ENCODE measurements around the gene HELLS.
A peak's percentile ranks its signal among the peaks of the same experiment; 100 is the strongest.
"Not testable (repeated sequence)": the region's sequence is repeated elsewhere in the genome, so short reads cannot be mapped to it uniquely, and the experiment has no call there.

HELLS gene

DNA sequence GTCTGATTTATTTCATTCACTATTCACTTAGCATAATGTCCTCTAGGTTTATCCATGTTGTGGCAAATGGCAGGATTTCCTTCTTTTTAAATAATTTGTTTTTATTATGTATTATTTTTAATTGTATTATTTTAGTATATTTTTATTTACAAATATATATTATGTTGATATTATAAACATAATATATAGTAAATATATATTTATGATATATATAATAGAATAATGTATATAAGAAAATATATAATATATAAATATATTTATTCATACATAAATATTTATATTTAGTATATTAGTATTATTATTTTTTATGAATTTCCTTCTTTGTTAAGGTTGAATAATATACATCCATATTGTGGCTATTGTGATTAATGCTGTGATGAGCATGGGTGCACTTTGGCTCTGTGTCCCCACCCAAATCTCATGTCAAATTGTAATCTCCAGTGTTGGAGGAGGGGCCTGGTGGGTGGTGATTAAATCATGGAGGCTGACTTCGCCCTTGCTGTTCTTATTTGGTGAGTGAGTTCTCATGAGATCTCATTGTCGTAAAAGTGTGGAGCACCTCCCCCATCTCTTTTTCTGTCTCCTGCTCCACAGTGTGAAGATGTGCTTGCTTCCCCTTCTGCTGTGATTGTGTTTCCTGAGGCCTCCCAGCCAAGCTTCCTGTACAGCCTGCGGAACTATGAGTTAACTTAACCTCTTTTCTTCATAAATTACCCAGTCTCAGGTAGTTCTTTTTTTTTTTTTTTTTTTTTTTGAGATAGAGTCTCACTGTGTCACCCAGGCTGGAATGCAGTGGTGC lies 85.7 kb downstream of the HELLS start:
- no peaks in the 10 kb centered on the region for H3K4me1 ChIP-seq (ENCODE audit: control insufficient read depth in 5 of 5, insufficient read depth in 5 of 5, low read length in 5 of 5)
- no peaks in the 10 kb centered on the region for H3K36me3 ChIP-seq (ENCODE audit: control insufficient read depth in 5 of 5, insufficient read depth in 5 of 5, low read length in 5 of 5)
- H3K9ac ChIP-seq (ENCODE audit: low read length in 5 of 5): no peak overlapping the region
- no peak overlapping the region for H3K27ac ChIP-seq (ENCODE audit: low read depth, low read length)
- no peak overlapping the region for H3K4me3 ChIP-seq (ENCODE audit: low read depth in 1 of 5, low read length in 5 of 5)
- no peaks in the 10 kb centered on the region for H3K27me3 ChIP-seq (ENCODE audit: control insufficient read depth in 5 of 5, insufficient read depth in 4 of 5, low read length in 5 of 5)
- H3K9me3 ChIP-seq (ENCODE audit: control insufficient read depth in 5 of 5, low read length in 5 of 5): peaks cover 0 to 4% (median 3%) of the 10 kb centered on the region in 5 donors

DNA sequence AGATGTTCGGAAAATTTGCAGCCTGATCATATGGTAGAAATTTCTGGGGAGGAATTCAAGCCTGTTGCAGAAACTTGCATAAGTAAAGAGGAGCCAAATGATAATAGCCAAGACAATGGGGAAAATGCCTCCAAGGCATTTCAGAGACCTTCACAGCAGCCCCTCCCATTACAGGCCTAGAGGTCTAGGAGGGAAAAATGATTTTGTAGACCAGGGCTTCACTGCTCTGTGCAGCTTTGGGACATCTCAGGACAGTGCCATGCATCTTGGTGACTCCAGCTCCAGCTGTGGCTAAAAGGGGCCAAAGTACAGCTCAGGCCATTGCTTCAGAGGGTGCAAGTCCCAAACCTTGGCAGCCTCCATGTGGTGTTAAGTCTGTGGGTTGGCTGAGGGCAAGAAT lies 87.4 kb downstream of the HELLS start:
- Histone ChIP-seq H3K9me3 (ENCODE audit: control insufficient read depth in 5 of 5, low read length in 5 of 5) (peaks cover 0 to 5% (median 3%) of the 10 kb centered on the region in 5 donors), H3K27me3 (ENCODE audit: control insufficient read depth in 5 of 5, insufficient read depth in 4 of 5, low read length in 5 of 5) (no peaks in the 10 kb centered on the region), H3K9ac (ENCODE audit: low read length in 5 of 5) (no peak overlapping the region), H3K36me3 (ENCODE audit: control insufficient read depth in 5 of 5, insufficient read depth in 5 of 5, low read length in 5 of 5) (no peaks in the 10 kb centered on the region), H3K4me3 (ENCODE audit: low read depth in 1 of 5, low read length in 5 of 5) (no peak overlapping the region), H3K4me1 (ENCODE audit: control insufficient read depth in 5 of 5, insufficient read depth in 5 of 5, low read length in 5 of 5) (no peaks in the 10 kb centered on the region), H3K27ac (ENCODE audit: low read depth, low read length) (no peak overlapping the region)

DNA sequence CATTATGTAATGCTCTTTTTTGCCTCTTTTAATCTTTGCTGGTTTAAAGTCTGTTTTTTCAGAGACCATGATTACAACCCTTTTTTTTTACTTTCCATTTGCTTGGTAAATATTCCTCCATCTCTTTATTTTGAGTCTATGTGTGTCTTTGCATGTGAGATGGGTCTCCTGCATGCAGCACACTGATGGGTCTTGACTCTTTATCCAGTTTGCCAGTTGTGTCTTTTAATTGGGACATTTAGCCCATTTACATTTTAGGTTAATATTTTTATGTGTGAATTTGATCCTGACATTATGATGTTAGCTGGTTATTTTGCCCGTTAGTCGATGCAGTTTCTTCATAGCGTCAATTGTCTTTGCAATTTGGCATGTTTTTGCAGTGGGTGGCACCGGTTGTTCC lies 92.5 kb downstream of the HELLS start:
- H3K9ac ChIP-seq (ENCODE audit: low read length in 5 of 5); H3K27me3 ChIP-seq (ENCODE audit: control insufficient read depth in 5 of 5, insufficient read depth in 4 of 5, low read length in 5 of 5); H3K36me3 ChIP-seq (ENCODE audit: control insufficient read depth in 5 of 5, insufficient read depth in 5 of 5, low read length in 5 of 5); H3K4me3 ChIP-seq (ENCODE audit: low read depth in 1 of 5, low read length in 5 of 5); H3K27ac ChIP-seq (ENCODE audit: low read depth, low read length): not testable (repeated sequence)
- Histone ChIP-seq H3K9me3 (ENCODE audit: control insufficient read depth in 5 of 5, low read length in 5 of 5) (peaks cover 0 to 11% (median 3%) of the 10 kb centered on the region in 5 donors), H3K4me1 (ENCODE audit: control insufficient read depth in 5 of 5, insufficient read depth in 5 of 5, low read length in 5 of 5) (peaks cover 0 to 16% (median 9%) of the 10 kb centered on the region in 5 donors)

DNA sequence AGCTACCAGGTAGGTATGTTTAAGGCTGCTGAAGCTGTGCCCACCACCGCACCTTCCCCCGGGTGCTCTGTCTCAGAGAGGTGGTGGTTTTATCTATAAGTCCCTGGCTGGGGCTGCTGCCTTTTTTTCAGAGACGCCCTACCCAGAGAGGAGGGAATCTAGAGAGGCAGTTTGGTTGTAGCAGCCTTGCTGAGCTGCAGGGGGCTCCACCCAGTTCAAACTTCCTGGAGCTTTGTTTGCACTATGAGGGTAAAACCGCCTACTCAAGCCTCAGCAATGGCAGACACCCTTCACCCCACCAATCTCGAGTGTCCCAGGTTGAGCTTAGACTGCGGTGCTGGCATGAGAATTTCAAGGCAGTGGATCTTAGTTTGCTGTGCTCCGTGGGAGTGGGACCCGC lies 94.3 kb downstream of the HELLS start:
- Histone ChIP-seq H3K4me3 (ENCODE audit: low read depth in 1 of 5, low read length in 5 of 5) (peak overlapping the region in 2 of 5 donors; percentile 45 to 76), H3K27ac (ENCODE audit: low read depth, low read length) (no peak overlapping the region), H3K9ac (ENCODE audit: low read length in 5 of 5) (no peak overlapping the region)

DNA sequence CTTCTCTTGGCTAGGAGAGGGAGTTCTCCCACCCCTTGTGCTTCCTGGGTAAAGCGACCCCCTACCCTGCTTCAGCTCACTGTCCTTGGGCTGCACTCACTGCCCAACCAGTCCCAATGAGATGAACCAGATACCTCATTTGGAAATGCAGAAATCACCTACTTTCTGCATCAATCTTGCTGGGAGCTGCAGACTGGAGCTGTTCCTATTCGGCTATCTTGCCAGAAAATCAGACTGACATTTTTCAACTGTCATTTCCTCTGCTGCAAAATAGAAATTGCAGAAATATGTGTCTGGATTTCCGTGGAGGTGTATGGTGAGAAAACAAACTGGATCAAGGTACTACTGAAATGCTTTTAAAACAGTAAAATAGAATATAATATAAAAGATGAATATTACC lies 95.0 kb downstream of the HELLS start:
- peak overlapping the region in 3 of 5 donors; percentile 44 to 76 (median 45) for H3K4me3 ChIP-seq (ENCODE audit: low read depth in 1 of 5, low read length in 5 of 5)
- no peak overlapping the region for H3K27ac ChIP-seq (ENCODE audit: low read depth, low read length)
- no peaks in the 10 kb centered on the region for H3K27me3 ChIP-seq (ENCODE audit: control insufficient read depth in 5 of 5, insufficient read depth in 4 of 5, low read length in 5 of 5)
- H3K4me1 ChIP-seq (ENCODE audit: control insufficient read depth in 5 of 5, insufficient read depth in 5 of 5, low read length in 5 of 5): peaks cover 0 to 16% (median 9%) of the 10 kb centered on the region in 5 donors
- no peaks in the 10 kb centered on the region for H3K36me3 ChIP-seq (ENCODE audit: control insufficient read depth in 5 of 5, insufficient read depth in 5 of 5, low read length in 5 of 5)
- H3K9me3 ChIP-seq (ENCODE audit: control insufficient read depth in 5 of 5, low read length in 5 of 5): peaks cover 0 to 10% (median 3%) of the 10 kb centered on the region in 5 donors
- H3K9ac ChIP-seq (ENCODE audit: low read length in 5 of 5): no peak overlapping the region

More for the DNA sequence above, 94.3 kb downstream of the HELLS start:
- H3K27me3 ChIP-seq (ENCODE audit: control insufficient read depth in 5 of 5, insufficient read depth in 4 of 5, low read length in 5 of 5): no peaks in the 10 kb centered on the region
- H3K9me3 ChIP-seq (ENCODE audit: control insufficient read depth in 5 of 5, low read length in 5 of 5): peaks cover 0 to 10% (median 3%) of the 10 kb centered on the region in 5 donors
- H3K36me3 ChIP-seq (ENCODE audit: control insufficient read depth in 5 of 5, insufficient read depth in 5 of 5, low read length in 5 of 5): no peaks in the 10 kb centered on the region
- H3K4me1 ChIP-seq (ENCODE audit: control insufficient read depth in 5 of 5, insufficient read depth in 5 of 5, low read length in 5 of 5): peaks cover 0 to 16% (median 9%) of the 10 kb centered on the region in 5 donors

DNA sequence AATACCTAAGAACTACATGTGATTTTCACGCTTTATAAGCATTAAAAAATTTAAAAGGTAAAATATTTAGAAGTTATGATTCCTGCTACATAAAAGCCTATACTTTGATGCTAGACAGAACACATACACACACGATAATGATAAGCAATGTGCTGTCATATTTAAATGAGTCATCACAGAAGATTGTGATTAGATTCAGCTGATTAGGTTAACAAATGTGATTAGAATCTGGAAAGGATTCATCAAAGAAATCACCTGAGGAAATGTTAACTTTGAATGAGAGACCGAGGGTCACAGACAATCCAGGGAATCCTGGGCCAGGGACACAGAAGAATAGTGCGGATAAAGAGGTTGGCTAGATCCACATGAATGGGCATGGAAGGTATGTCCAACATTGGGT lies 95.9 kb downstream of the HELLS start:
- Histone ChIP-seq H3K36me3 (ENCODE audit: control insufficient read depth in 5 of 5, insufficient read depth in 5 of 5, low read length in 5 of 5) (no peaks in the 10 kb centered on the region), H3K4me1 (ENCODE audit: control insufficient read depth in 5 of 5, insufficient read depth in 5 of 5, low read length in 5 of 5) (peaks cover 0 to 16% (median 9%) of the 10 kb centered on the region in 5 donors), H3K27me3 (ENCODE audit: control insufficient read depth in 5 of 5, insufficient read depth in 4 of 5, low read length in 5 of 5) (no peaks in the 10 kb centered on the region), H3K9me3 (ENCODE audit: control insufficient read depth in 5 of 5, low read length in 5 of 5) (peaks cover 0 to 10% (median 3%) of the 10 kb centered on the region in 5 donors), H3K9ac (ENCODE audit: low read length in 5 of 5) (no peak overlapping the region), H3K4me3 (ENCODE audit: low read depth in 1 of 5, low read length in 5 of 5) (no peak overlapping the region), H3K27ac (ENCODE audit: low read depth, low read length) (no peak overlapping the region)

DNA sequence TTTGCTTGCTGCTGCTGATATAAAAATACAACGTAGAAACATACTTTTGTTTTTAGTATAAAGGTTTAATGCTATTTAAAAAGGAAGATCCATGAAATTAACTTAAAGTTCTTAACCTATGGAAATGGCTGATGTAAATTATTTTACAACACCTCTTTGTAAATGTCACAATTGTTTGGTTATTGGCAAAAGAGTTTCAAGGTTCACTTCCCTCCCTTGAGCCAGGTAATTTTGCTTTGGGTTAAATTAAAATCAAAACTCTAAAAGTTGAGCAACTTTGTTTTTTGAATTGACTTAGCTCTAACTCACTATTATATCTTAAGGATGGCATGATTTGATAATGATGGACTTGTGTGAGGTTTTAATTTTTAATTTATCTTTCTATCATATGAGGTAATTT lies 98.8 kb downstream of the HELLS start:
- H3K4me3 ChIP-seq (ENCODE audit: low read depth in 1 of 5, low read length in 5 of 5): no peak overlapping the region
- no peaks in the 10 kb centered on the region for H3K27me3 ChIP-seq (ENCODE audit: control insufficient read depth in 5 of 5, insufficient read depth in 4 of 5, low read length in 5 of 5)
- H3K4me1 ChIP-seq (ENCODE audit: control insufficient read depth in 5 of 5, insufficient read depth in 5 of 5, low read length in 5 of 5): peaks cover 0 to 16% (median 9%) of the 10 kb centered on the region in 5 donors
- peaks cover 0 to 3% (median 0%) of the 10 kb centered on the region in 5 donors for H3K9me3 ChIP-seq (ENCODE audit: control insufficient read depth in 5 of 5, low read length in 5 of 5)
- no peak overlapping the region for H3K27ac ChIP-seq (ENCODE audit: low read depth, low read length)
- H3K36me3 ChIP-seq (ENCODE audit: control insufficient read depth in 5 of 5, insufficient read depth in 5 of 5, low read length in 5 of 5): no peaks in the 10 kb centered on the region
- no peak overlapping the region for H3K9ac ChIP-seq (ENCODE audit: low read length in 5 of 5)

DNA sequence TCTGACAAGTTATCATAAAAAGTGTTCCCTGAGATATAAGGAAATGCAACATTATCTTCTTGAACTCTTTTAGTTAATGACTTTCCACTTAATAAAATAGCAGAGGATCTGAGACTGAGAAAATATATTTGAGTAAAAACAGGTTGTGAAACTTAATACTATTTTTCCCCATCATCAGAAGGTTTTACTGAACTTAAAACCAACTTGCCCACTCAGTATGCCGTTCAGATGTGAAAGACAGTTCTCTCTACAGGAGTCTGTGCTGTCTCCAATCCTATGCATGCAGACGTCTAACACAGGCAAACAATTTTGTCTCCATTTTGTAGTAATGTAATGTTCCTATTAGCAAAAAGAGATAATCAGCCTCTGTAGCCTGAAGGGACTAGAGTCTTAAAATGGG lies 99.7 kb downstream of the HELLS start:
- Histone ChIP-seq H3K9ac (ENCODE audit: low read length in 5 of 5) (no peak overlapping the region), H3K9me3 (ENCODE audit: control insufficient read depth in 5 of 5, low read length in 5 of 5) (peaks cover 0 to 3% (median 0%) of the 10 kb centered on the region in 5 donors), H3K27ac (ENCODE audit: low read depth, low read length) (no peak overlapping the region), H3K4me1 (ENCODE audit: control insufficient read depth in 5 of 5, insufficient read depth in 5 of 5, low read length in 5 of 5) (peaks cover 0 to 9% (median 3%) of the 10 kb centered on the region in 5 donors), H3K4me3 (ENCODE audit: low read depth in 1 of 5, low read length in 5 of 5) (no peak overlapping the region), H3K27me3 (ENCODE audit: control insufficient read depth in 5 of 5, insufficient read depth in 4 of 5, low read length in 5 of 5) (no peaks in the 10 kb centered on the region), H3K36me3 (ENCODE audit: control insufficient read depth in 5 of 5, insufficient read depth in 5 of 5, low read length in 5 of 5) (no peaks in the 10 kb centered on the region)

Data from subcutaneous abdominal adipose tissue (tissue), 5 donors.